HG03558 (cell line): Measurements from ENCODE around the gene ZNF835.
"Not testable (repeated sequence)": the region's sequence is repeated elsewhere in the genome, so short reads cannot be mapped to it uniquely, and the experiment has no call there.

Experiments
- ATAC-seq: cut with Tn5 transposase; IDR thresholded peaks from one replicate; pipeline ENCODE4 v1.9.1; 2021; ENCODE audit warnings: moderate number of reproducible peaks; ENCODE audit not compliant: unreplicated experiment; ENCODE audit errors: extremely low read depth

Gene ZNF835

GRCh38 chr19:56671613-56671994 lies at the start of gene ZNF835:
Gene ZNF835, minus strand, starts transcription at chr19:56671757. Its CDS starts 6,559 bp downstream, at chr19:56665198.
- ATAC-seq = no peak

- no peak for ATAC-seq
These were observed 48.7 kb upstream of the ZNF835 start for GRCh38 chr19:56720281-56720680.

- ATAC-seq = no peak
These were observed 46.7 kb upstream of the ZNF835 start for GRCh38 chr19:56718231-56718630.

GRCh38 chr19:56712611-56713276 lies 41.2 kb upstream of the ZNF835 start:
- ATAC-seq = no peak

- ATAC-seq = no peak
These were observed 38.9 kb upstream of the ZNF835 start for GRCh38 chr19:56710437-56710836.

GRCh38 chr19:56707821-56708220 lies 36.3 kb upstream of the ZNF835 start:
- no peak for ATAC-seq

GRCh38 chr19:56705939-56706338 lies 34.4 kb upstream of the ZNF835 start:
- no peak for ATAC-seq

GRCh38 chr19:56701895-56702294 lies 30.3 kb upstream of the ZNF835 start:
- ATAC-seq = no peak

GRCh38 chr19:56699552-56699951 lies 28.0 kb upstream of the ZNF835 start:
- no peak for ATAC-seq

- ATAC-seq = no peak
These were observed 20.8 kb upstream of the ZNF835 start for GRCh38 chr19:56692206-56692895.

GRCh38 chr19:56690670-56691069 lies 19.1 kb upstream of the ZNF835 start:
- no peak for ATAC-seq

GRCh38 chr19:56689198-56689597 lies 17.6 kb upstream of the ZNF835 start:
- no peak for ATAC-seq

GRCh38 chr19:56687031-56687430 lies 15.5 kb upstream of the ZNF835 start:
- ATAC-seq = no peak

GRCh38 chr19:56683116-56683515 lies 11.6 kb upstream of the ZNF835 start:
- no peak for ATAC-seq

- ATAC-seq = no peak
These were observed 10.1 kb upstream of the ZNF835 start for GRCh38 chr19:56681702-56682101.

GRCh38 chr19:56678205-56678604 lies 6.6 kb upstream of the ZNF835 start:
- no peak for ATAC-seq

GRCh38 chr19:56672610-56673009 lies 1.1 kb upstream of the ZNF835 start:
- not testable (repeated sequence) for ATAC-seq

- ATAC-seq = no peak
These were observed 470 bp downstream of the ZNF835 start for GRCh38 chr19:56670961-56671612.

- no peak for ATAC-seq
These were observed 1.1 kb downstream of the ZNF835 start for GRCh38 chr19:56670401-56670960.

- ATAC-seq = no peak
These were observed 2.9 kb downstream of the ZNF835 start for GRCh38 chr19:56668676-56669075.

- ATAC-seq = no peak
These were observed 4.2 kb downstream of the ZNF835 start for GRCh38 chr19:56667311-56667870.
